G401 (cell line): ENCODE results near the gene RBCK1. TPM values are rescaled to one million over a fixed set of nuclear protein-coding genes. Genes with fewer than 3 reads are reported as not detected.

ENCODE experiments used
- DNase-seq: peaks from one replicate; pipeline ENCODE4 v3.0.0-alpha.2; 2015; ENCODE audit warnings: low spot score
- in situ Hi-C: cut with HindIII; loops from 2 replicates; pipeline ENCODE4 v1.10.0; 2016; ENCODE audit warnings: low sequenced_read_pairs, mixed read lengths
- total RNA-seq: library from RNA; depleted of rRNA; stranded (reverse); fragments of >200 nt; shearing (Covaris generic); gene quantifications from 2 replicates; pipeline ENCODE4 v1.2.3, GENCODE V29; 2014

RBCK1 gene
- total RNA-seq, 1 experiment from 2014 or later: 58.5 TPM

DNA sequence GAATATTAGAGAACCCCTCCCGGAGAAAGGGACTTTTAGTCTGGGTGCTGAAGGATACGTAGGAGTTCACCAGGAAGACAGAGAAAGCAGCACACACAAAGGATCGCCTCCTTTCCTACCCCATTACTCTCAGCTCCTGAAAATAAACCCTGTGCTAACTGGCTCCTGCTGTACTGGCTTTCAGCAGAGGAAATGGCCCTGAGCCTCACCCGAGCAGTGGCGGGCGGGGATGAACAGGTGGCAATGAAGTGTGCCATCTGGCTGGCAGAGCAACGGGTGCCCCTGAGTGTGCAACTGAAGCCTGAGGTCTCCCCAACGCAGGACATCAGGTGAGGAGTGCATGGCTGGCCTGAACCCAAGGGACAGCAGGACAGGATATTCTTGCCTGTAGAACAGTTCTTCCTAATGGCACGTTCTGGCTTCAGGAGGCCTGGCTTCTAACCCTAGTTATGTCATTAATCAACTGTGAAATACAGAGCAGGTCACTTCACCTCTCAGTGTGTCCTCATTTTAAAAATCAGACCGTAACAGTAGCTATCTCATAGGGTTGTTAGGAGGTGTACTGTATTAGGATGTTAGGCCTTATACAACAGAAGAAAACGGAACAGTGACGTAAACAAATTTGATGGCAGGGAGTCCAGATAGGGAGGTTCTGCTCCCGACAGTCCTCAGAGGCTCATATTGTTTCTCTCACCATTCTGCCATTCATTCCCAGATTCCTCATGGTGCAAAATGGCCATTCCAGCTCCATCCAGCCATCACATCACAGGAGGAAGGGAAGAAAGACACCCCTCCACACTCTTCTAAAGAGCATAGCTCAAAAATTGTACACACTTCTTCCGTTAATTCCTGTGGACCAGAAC, 1.8 kb downstream of the RBCK1 start:
- DNase-seq: peak; percentile 97
- in situ Hi-C loops: no loop called here

DNA sequence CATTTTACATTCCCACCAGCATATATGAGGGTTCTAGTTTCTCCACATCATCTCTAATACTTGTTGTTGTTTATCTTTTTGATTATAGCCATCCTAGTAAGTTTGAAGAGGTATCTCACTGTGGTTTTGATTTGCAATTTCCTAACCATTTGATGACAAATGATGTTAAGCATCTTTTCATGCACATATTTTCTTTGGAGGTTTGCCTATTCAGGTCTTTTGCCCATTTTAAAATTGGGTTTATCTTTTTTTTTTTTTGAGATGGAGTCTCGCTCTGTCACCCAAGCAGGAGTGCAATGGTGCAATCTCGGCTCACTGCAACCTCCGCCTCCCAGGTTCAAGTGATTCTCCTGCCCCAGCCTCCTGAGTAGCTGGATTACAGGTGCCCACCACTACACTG, 4.0 kb downstream of the RBCK1 start:
- in situ Hi-C loops: no loop called here
- DNase-seq: no peak

DNA sequence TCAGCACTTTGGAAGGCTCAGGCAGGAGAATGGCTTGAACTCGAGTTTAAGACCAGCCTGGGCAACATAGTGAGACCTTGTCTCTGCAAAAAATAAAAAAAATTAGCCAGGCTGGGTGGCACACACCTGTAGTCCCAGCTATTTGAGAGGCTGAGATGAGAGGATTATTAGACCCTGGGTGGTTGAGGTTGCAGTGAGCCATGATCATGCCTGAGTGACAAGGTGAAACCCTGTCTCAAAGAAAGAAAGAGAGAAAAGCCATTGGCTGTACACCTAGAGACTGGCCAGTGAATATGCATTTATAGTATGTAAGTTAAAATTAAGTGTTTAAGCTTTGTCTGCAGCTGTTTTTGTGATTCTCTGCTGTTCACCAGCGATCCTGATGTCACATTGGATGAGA, 6.1 kb downstream of the RBCK1 start:
- in situ Hi-C loops: no loop called here

DNA sequence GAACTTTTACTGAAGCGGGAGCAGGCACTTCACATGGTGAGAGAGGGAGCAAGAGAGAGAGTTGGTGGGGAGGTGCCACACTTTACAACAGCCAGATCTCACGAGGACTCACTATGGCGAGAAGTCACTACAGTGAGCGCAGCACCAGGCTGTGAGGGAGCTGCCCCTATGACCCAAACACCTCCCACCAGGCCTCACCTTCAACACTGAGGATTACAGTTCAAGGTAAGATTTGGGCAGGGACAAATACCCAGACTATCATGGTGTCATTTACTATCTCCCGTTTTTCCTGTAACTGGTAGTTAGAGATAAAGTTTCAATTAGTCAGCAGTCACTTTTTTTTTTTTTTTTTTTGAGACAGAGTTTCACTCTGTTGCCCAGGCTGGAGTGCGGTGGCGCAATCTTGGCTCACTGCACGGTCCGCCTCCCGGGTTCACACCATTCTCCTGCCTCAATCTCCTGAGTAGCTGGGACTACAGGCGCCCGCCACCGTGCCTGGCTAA, 7.8 kb downstream of the RBCK1 start:
- in situ Hi-C loops: no loop called here
- no peak for DNase-seq

More for the DNA sequence above, 6.1 kb downstream of the RBCK1 start:
- DNase-seq: no peak

DNA sequence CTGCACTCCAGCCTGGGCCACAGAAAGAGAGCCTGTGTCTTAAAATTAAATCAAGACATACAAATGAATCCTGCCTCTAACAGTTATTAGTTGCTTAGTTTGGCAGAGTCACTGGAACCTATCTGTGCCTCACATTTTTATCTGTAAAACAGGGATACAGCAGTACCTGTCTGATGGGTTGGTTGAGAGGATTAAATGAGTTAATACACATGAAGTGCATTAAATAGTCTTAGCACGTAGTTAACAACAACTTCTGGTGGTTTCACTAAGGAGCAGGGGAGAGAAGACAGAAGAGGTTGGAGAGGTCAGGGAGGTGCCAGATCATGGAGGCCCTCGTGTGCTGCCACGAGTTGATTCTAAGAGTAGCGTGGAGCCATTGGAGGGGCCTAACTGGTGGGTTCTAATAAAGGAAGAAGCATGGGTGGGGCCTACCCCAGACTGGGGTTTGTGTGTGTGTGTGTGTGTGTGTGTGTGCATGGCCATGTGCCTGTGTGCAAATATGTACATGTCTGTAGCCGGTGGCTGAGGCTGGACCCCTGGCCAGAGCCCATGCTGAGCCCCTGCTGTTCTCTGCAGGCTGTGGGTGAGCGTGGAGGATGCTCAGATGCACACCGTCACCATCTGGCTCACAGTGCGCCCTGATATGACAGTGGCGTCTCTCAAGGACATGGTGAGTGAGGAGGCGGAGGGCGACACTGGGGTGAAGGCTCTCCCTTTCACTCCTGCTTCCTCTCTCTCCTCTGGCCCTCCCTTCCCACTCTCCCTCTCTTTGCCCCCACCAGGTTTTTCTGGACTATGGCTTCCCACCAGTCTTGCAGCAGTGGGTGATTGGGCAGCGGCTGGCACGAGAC, 9.1 kb downstream of the RBCK1 start:
- in situ Hi-C loops: no loop called here
- no peak for DNase-seq

DNA sequence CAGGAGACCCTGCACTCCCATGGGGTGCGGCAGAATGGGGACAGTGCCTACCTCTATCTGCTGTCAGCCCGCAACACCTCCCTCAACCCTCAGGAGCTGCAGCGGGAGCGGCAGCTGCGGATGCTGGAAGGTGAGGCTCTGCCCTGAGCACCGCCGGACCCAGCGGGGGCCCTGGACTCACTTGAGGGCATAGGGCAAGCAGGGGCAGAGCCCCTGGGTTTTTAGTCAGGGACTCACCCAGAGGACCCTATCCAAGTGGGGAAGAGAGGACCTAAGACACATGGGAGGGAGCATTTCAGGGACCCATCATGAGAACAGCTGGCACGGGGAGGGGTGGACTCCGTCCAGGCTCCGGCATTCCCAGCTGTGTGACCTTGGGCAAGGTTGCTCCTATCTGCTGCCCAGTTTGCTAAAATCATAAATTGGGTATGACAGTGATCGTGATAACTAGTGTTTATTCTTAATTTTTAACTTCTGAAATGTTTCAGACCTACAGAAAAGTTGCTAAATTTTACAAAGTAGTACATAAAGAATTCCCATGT, 9.8 kb downstream of the RBCK1 start:
- no peak for DNase-seq
- in situ Hi-C loops: no loop called here

DNA sequence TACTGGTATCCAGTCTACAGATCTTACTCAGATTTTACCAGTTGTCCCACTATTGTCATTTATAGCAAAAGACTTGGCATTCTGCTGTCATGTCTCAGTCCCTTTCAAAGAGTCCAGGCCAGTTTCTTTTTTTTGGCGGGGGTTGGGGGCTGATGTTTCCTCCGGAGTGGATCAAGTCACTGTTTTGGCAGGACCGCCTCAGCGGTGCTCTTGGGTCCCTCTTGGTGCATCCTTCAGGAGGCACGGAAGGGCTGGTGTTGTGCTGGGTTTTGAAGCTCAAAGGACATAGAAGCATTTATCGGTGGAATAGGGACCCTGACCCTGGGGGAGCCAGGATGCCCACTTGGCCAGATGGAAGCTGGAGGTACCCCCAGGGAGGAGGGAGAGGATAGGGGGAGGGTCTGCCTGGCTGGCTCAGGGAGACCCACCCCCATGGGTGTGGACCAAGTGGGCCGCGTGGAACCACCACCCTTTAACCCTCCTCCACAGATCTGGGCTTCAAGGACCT, 10.8 kb downstream of the RBCK1 start:
- DNase-seq: no peak
- in situ Hi-C loops: no loop called here

DNA sequence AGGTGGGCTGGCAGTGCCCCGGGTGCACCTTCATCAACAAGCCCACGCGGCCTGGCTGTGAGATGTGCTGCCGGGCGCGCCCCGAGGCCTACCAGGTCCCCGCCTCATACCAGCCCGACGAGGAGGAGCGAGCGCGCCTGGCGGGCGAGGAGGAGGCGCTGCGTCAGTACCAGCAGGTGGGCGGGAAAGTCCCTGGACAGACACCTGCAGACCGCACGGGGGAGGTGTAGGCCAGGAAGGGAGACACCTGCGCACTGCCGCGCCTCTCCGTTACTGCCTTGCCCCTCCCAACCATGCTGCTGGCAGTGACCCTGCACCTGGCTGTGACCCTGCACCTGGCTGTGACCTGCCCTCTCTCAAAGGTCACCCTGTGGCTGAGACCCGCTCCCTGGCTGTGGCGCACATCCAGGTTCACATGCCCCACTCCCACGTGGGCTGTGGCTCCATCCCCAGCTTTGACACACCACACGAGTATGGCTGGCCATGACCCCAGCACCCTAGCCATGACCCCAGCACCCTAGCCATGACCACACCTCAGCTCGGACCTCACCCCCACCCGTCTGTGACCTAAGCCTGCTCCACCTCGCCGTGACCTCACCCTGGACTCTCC, 11.6 kb downstream of the RBCK1 start:
- no peak for DNase-seq
- in situ Hi-C loops: no loop called here

DNA sequence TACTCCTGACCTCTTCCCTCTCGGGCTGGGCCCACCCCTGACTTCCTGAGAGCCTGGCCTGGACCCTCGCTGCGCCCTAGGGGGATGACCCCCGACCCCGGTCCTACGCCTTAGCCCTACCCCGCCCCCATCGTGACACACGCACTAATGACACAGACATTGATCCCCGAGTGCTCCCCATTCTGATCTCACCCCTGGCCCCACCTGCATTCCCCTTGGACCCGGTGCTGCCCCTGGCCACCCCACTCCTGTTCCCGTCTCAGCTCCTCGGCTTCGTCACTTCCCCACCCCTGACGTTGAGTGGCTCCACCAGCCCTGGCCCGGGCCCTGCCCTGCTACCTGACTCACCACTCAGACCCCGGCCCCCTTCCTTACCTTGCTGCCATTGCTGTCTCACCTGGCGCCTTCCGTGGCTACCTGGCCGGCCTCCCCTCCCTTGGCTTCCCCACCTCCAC, 12.1 kb downstream of the RBCK1 start:
- no peak for DNase-seq
- in situ Hi-C loops: no loop called here

DNA sequence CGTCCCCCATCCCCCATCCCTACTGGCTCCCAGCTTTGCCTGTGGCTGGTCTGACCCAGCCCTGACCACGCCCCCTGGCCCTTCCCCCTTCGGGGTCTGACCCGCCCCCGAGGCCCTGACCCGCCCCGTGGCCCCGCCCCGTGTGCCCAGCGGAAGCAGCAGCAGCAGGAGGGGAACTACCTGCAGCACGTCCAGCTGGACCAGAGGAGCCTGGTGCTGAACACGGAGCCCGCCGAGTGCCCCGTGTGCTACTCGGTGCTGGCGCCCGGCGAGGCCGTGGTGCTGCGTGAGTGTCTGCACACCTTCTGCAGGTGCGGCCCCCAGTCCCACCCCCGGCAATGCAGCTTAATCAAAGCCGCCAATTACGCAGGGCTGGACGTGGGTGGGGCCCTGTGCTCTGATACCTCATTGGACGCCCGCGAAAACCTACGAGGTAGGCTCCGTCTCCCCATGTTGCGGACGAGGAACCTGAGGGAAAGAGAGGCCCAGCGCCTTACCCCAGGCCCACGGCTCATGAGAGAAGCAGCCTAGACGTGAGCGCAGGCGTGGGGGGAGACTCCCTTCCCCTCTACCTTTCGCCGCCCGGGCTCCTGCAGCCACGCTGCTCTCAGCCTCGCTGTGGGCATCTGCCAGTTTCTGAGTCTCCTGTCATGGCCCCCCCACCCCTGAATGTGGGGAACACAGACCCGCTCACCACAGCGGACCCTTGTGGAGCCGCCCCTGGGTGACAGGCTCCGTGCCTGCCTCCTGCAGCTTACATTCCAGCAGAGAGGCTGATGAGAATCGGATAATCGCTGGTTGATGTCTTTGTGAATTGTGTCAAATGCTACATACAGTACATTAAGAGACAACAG, 12.8 kb downstream of the RBCK1 start:
- in situ Hi-C loops: no loop called here
- DNase-seq: no peak

DNA sequence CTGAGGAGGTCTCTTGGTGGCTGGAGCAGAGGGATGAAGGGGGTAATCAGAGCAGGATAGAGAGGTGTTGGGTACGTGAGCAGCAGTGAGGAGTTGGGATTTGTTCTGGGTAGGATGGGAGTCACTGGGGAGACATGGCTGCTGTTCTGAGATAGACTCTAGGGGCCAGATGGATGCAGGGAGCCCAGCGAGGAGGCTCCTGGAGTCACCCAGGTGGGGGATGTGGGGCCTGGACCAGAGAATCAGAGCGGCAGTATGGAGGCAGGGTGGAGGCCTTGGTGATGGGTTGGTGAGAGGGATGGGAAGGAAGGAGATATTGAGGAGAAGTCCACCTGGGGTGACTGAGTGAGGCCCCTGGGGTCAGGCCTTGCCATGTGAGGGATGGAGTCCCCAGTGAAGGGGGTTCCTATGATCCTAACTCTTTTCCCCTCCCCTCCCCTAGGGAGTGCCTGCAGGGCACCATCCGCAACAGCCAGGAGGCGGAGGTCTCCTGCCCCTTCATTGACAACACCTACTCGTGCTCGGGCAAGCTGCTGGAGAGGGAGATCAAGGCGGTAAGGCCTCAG, 13.7 kb downstream of the RBCK1 start:
- no peak for DNase-seq
- in situ Hi-C loops: no loop called here

DNA sequence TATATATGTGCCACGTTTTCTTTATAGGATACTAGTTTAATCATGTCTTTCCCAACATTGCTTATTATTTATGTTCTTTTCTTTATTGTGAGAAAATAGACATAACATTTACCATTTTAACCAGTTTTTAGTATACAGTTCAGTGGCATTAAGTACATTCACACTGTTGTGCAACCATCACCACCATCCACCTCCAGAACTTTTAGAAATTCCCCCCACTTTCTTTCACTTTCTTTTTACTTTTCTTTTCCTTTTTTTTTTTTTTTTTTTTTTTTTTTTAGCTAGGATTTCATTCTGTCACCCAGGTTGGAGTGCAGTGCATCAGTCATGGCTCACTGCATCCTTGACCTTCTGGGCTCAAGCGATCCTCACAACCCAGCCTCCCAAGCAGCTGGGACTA, 18.5 kb downstream of the RBCK1 start:
- DNase-seq: no peak
- in situ Hi-C loops: no loop called here

DNA sequence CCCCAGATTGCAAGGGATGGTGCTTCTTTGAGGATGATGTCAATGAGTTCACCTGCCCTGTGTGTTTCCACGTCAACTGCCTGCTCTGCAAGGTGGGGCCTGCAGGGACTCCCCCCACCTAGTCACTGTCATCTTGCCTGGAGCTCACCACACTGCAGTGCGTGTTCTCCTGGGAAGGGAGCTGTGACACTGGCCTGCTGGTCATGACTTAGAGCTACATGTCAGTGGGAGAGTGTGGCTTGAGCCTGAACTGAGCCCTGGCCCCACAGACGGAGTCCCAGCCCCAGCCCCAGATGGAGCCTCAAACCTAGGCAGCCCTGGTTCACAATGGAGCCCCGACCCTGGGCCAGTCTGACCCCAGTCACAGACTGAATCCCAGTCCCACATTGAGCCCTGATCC, 19.3 kb downstream of the RBCK1 start:
- DNase-seq: no peak
- in situ Hi-C loops: no loop called here

DNA sequence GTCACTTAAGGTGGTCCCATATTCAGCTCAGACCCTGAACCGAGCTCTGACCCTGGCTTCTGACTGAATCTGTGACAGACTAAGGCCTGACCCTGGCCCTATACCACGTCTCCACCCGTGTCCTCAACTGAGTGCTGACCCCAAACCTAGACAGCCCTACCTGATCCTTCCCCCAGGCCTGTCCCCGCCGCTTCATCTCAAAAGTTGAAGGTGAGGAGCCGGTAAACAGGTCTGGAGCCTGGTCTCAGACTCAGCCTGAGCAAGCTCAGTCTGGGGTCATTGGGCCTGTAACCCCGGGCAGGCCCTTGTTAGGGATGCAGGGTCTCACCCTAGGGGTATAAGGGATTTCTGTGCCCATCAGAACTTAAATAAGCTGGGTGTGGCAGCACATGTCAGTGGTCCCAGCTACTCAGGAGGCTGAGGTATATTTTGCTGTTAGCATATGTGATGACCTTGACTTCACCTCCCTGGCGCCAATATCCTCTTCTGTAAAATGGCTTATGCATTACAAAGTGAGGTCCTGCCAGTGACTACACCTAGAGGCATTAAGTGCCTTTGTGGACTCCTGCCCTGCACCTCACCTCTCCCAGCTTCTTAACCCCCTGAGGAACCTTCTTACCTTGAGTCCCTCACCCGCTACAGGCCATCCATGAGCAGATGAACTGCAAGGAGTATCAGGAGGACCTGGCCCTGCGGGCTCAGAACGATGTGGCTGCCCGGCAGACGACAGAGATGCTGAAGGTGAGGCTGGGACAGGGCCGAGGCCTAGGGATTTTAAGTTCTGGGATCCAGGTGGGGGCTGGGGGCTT, 20.0 kb downstream of the RBCK1 start:
- in situ Hi-C loops: no loop called here
- DNase-seq: no peak

DNA sequence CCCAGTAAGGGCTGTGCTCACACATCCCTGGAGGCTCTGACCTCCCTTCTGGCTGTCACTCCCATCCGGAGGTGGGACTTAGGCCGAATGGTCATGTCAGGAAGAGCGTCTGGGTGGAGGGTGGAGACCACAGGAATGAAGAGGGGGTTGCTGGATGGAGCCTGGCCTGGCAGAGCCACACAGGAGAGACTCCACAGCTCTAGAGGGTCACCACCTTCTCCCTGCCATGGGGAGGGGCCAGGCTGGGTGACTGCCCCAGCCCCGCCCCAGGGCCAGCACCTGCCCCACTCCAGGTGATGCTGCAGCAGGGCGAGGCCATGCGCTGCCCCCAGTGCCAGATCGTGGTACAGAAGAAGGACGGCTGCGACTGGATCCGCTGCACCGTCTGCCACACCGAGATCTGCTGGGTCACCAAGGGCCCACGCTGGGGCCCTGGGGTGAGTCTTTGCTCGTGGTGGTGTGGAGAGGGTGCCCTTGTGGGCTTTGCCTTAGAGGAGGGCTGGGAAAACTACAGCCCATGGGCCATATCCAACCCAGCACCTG, 20.6 kb downstream of the RBCK1 start:
- in situ Hi-C loops: no loop called here
- DNase-seq: no peak

DNA sequence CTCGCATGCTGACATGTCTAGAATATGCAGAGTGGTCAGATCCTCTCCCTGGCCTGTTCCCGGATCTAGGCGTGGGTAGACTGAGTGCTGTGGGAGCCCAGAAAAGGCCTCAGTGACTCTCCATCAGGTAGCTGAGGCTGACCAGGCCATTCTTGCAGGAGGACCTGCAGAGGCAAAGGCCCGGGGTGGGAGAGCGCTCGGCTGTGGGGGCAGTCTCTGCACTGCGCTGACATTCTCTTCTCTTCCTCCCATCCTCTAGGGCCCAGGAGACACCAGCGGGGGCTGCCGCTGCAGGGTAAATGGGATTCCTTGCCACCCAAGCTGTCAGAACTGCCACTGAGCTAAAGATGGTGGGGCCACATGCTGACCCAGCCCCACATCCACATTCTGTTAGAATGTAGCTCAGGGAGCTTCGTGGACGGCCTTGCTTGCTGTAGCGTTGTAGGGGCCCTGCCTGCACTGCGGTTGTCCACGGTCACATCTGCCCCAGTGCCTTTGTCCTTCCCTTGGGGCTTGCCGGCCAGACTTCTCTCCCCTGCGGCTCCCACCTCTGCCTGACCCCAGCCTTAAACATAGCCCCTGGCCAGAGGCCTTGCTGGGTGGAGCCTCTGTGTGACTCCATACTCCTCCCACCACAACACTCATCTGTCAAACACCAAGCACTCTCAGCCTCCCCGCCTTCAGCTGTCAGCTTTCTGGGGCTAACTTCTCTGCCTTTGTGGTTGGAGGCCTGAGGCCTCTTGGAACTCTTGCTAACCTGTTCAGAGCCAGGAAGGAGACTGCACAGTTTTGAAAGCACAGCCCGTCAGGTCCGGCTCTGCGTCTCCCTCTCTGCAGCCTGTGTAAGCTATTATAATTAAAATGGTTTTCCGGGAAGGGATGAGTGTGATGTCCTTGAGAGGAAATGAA, 22.2 kb downstream of the RBCK1 start:
- in situ Hi-C loops: loop anchor here (5.0 kb wide), 1 partner anchor 68 kb away; no protein-coding TSS in a partner anchor
- no peak for DNase-seq
